Left ventricle myocardium inferior (tissue), 1 donor: ENCODE data around the gene RNGTT. TPM values are rescaled to one million over a fixed set of nuclear protein-coding genes. Genes with fewer than 3 reads are reported as not detected.

Source experiments
- DNase-seq: peaks from one replicate; pipeline ENCODE4 v3.0.0-alpha.2; 2020
- H3K27ac ChIP-seq: fragments of 200-600 bp; replicated peaks from 2 replicates; pipeline ENCODE4 v1.8.0; 2021
- H3K27me3 ChIP-seq: fragments of 200-600 bp; 2 replicates; pipeline ENCODE4 v1.8.0; 2021; ENCODE audit warnings: low read depth
- H3K36me3 ChIP-seq: fragments of 200-600 bp; 2 replicates; pipeline ENCODE4 v1.8.0; 2021
- H3K4me1 ChIP-seq: fragments of 200-600 bp; 2 replicates; pipeline ENCODE4 v1.8.0; 2021
- H3K4me3 ChIP-seq: fragments of 200-600 bp; 2 replicates; pipeline ENCODE4 v1.8.0; 2021; ENCODE audit warnings: mild to moderate bottlenecking, moderate library complexity
- H3K9me3 ChIP-seq: fragments of 200-600 bp; replicated peaks from 2 replicates; pipeline ENCODE4 v1.8.0; 2021
- CTCF ChIP-seq: fragments of 200-600 bp; IDR thresholded peaks from 2 replicates; pipeline ENCODE4 v1.8.0; 2021; ENCODE audit warnings: antibody characterized with exemption, mild to moderate bottlenecking, borderline replicate concordance
- intact Hi-C: fragments of 100-400 bp; cut with micrococcal nuclease; formaldehyde crosslinking; loops from one replicate; pipeline ENCODE4 v1.11.0; 2022
- total RNA-seq: library from RNA; stranded (reverse); fragmentation: NEBNext Ultra II Directional; extraction: Animal tissue kit (Norgen Biotek cat#: 25700); gene quantifications from one replicate; pipeline ENCODE4 v1.2.1, GENCODE V29; 2021
- donor health status: DM: no; HTN: yes; CAD: no; lungs with severe emphysema.

Gene RNGTT
- total RNA-seq, 1 donor from 2014 or later: 9.1 TPM

- intact Hi-C loops: no loop called here
- Histone ChIP-seq H3K9me3 (no peaks in the 10 kb centered on the region), H3K4me1 (no peaks in the 10 kb centered on the region), H3K4me3 (no peak overlapping the region), H3K27me3 (no peaks in the 10 kb centered on the region), H3K36me3 (peaks cover 4% of the 10 kb centered on the region), H3K27ac (no peak overlapping the region)
- DNase-seq: no peak
- no peak for TF ChIP-seq CTCF
Observed at GRCh38 chr6:88865275-88865674, 98.1 kb downstream of the RNGTT start.

GRCh38 chr6:88864359-88865054 lies 98.9 kb downstream of the RNGTT start:
- Histone ChIP-seq H3K27ac (no peak overlapping the region), H3K4me3 (no peak overlapping the region), H3K27me3 (no peaks in the 10 kb centered on the region), H3K9me3 (no peaks in the 10 kb centered on the region), H3K36me3 (peaks cover 4% of the 10 kb centered on the region), H3K4me1 (no peaks in the 10 kb centered on the region)
- DNase-seq: no peak
- intact Hi-C loops: no loop called here
- TF ChIP-seq CTCF: no peak

GRCh38 chr6:88860310-88860709 lies 103.1 kb downstream of the RNGTT start:
- TF ChIP-seq CTCF: no peak
- DNase-seq: no peak
- intact Hi-C loops: no loop called here

GRCh38 chr6:88858455-88858854 lies 105.0 kb downstream of the RNGTT start:
- no peak for DNase-seq
- intact Hi-C loops: no loop called here
- Histone ChIP-seq H3K4me1 (no peaks in the 10 kb centered on the region), H3K9me3 (no peaks in the 10 kb centered on the region), H3K27me3 (no peaks in the 10 kb centered on the region), H3K4me3 (no peak overlapping the region), H3K36me3 (peaks cover 4% of the 10 kb centered on the region), H3K27ac (no peak overlapping the region)
- TF ChIP-seq CTCF: no peak

More at GRCh38 chr6:88860310-88860709, 103.1 kb downstream of the RNGTT start:
- Histone ChIP-seq H3K9me3 (no peaks in the 10 kb centered on the region), H3K36me3 (peaks cover 4% of the 10 kb centered on the region), H3K4me3 (no peak overlapping the region), H3K27me3 (no peaks in the 10 kb centered on the region), H3K4me1 (no peaks in the 10 kb centered on the region), H3K27ac (no peak overlapping the region)

- Histone ChIP-seq H3K9me3 (no peaks in the 10 kb centered on the region), H3K4me1 (no peaks in the 10 kb centered on the region), H3K27ac (no peak overlapping the region), H3K4me3 (no peak overlapping the region), H3K27me3 (no peaks in the 10 kb centered on the region), H3K36me3 (no peaks in the 10 kb centered on the region)
- no peak for DNase-seq
- no peak for TF ChIP-seq CTCF
- intact Hi-C loops: no loop called here
Observed at GRCh38 chr6:88856566-88856965, 106.9 kb downstream of the RNGTT start.
